Measurements from ENCODE around the gene ARID3C.

DNA sequence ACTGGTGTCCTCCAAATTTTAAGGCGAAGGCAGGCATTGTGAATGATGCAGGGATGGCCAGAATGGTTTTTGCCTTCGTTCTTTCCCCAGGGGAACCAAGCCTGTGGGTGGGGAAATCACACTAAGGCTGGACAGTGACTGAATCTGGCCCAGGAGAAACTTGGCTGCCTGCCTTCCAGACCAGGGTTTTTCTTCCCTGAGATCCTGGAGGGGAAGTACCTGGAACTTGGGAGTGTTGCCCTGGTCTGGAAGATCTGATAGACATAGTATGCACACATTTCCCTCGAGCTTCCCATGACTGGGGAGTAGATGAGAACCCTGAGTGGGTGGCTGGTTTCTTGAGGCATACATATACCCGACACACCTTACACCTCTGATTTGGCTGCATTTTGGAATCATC, 22.5 kb upstream of the ARID3C start:
- TF ChIP-seq, protein P1, sequence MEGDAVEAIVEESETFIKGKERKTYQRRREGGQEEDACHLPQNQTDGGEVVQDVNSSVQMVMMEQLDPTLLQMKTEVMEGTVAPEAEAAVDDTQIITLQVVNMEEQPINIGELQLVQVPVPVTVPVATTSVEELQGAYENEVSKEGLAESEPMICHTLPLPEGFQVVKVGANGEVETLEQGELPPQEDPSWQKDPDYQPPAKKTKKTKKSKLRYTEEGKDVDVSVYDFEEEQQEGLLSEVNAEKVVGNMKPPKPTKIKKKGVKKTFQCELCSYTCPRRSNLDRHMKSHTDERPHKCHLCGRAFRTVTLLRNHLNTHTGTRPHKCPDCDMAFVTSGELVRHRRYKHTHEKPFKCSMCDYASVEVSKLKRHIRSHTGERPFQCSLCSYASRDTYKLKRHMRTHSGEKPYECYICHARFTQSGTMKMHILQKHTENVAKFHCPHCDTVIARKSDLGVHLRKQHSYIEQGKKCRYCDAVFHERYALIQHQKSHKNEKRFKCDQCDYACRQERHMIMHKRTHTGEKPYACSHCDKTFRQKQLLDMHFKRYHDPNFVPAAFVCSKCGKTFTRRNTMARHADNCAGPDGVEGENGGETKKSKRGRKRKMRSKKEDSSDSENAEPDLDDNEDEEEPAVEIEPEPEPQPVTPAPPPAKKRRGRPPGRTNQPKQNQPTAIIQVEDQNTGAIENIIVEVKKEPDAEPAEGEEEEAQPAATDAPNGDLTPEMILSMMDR (conservative IDR thresholded peaks at IDR 0.05): no peak
- TF ChIP-seq EZH2 (IDR thresholded peaks at IDR 0.05; ENCODE audit: low read depth): no peak
